ENCODE data around the gene TACC2. TPM values are rescaled to one million over a fixed set of nuclear protein-coding genes. Genes with fewer than 3 reads are reported as not detected.

TACC2 gene
- total RNA-seq, 2 experiments from 2014 or later = not detected

GRCh38 chr10:122264931-122265330, 276.0 kb downstream of the TACC2 start:
- H3K27me3 Mint-ChIP-seq = peaks cover 12% of the 10 kb centered on the region
- H3K4me1 Mint-ChIP-seq (ENCODE audit: low read depth) = no peaks in the 10 kb centered on the region
- POLR2A ChIA-PET = no interaction called here
- H3K9me3 Mint-ChIP-seq = peaks cover 11% of the 10 kb centered on the region
- H3K36me3 Mint-ChIP-seq (ENCODE audit: low read depth) = no peaks in the 10 kb centered on the region
- DNase-seq (no peak), ATAC-seq (no peak)
- intact Hi-C loops (cut with micrococcal nuclease) = no loop called here
- TF ChIP-seq CTCF (IDR thresholded peaks at IDR 0.05) = no peak
- H3K27ac Mint-ChIP-seq = no peak overlapping the region
- CTCF ChIA-PET = no interaction called here
- no peak overlapping the region for H3K4me3 Mint-ChIP-seq

GRCh38 chr10:122265896-122266295, 276.9 kb downstream of the TACC2 start:
- DNase-seq = no peak
- Mint-ChIP-seq H3K27me3 (peaks cover 11% of the 10 kb centered on the region), H3K27ac (no peak overlapping the region), H3K4me1 (ENCODE audit: low read depth) (no peaks in the 10 kb centered on the region), H3K36me3 (ENCODE audit: low read depth) (no peaks in the 10 kb centered on the region), H3K9me3 (peaks cover 11% of the 10 kb centered on the region), H3K4me3 (no peak overlapping the region)
- no peak for TF ChIP-seq CTCF (IDR thresholded peaks at IDR 0.05)
- ChIA-PET CTCF (no interaction called here), POLR2A (no interaction called here)
- intact Hi-C loops (cut with micrococcal nuclease) = no loop called here
- ATAC-seq = no peak

- intact Hi-C loops (cut with micrococcal nuclease) = no loop called here
- no peaks in the 10 kb centered on the region for H3K4me1 Mint-ChIP-seq (ENCODE audit: low read depth)
- POLR2A ChIA-PET = no interaction called here
These were observed 279.1 kb downstream of the TACC2 start for GRCh38 chr10:122267849-122268737.

GRCh38 chr10:122269059-122269687, 280.2 kb downstream of the TACC2 start:
- ChIA-PET CTCF (interaction anchor here (1.1 to 2.7 kb wide), 12 partner anchors 7 to 297 kb away, joined by 3 to 18 read pairs (median 6); no protein-coding TSS in a partner anchor), POLR2A (no interaction called here)
- no peak for TF ChIP-seq CTCF (IDR thresholded peaks at IDR 0.05)
- Mint-ChIP-seq H3K4me3 (no peak overlapping the region), H3K4me1 (ENCODE audit: low read depth) (no peaks in the 10 kb centered on the region), H3K27me3 (peaks cover 10% of the 10 kb centered on the region), H3K36me3 (ENCODE audit: low read depth) (no peaks in the 10 kb centered on the region), H3K9me3 (no peaks in the 10 kb centered on the region), H3K27ac (no peak overlapping the region)
- DNase-seq (no peak), ATAC-seq (no peak)
- intact Hi-C loops (cut with micrococcal nuclease) = no loop called here

More at GRCh38 chr10:122267849-122268737, 279.1 kb downstream of the TACC2 start:
- peaks cover 10% of the 10 kb centered on the region for H3K27me3 Mint-ChIP-seq
- DNase-seq (peak; percentile 61), ATAC-seq (peak; percentile 87)
- CTCF ChIA-PET = interaction anchor here (0.7 to 2.7 kb wide), 26 partner anchors 9 to 424 kb away, joined by 3 to 18 read pairs (median 4); no protein-coding TSS in a partner anchor
- no peak overlapping the region for H3K27ac Mint-ChIP-seq
- TF ChIP-seq CTCF (IDR thresholded peaks at IDR 0.05) = peak; percentile 82
- no peaks in the 10 kb centered on the region for H3K36me3 Mint-ChIP-seq (ENCODE audit: low read depth)
- no peak overlapping the region for H3K4me3 Mint-ChIP-seq
- peaks cover 5% of the 10 kb centered on the region for H3K9me3 Mint-ChIP-seq

GRCh38 chr10:122271076-122271475, 282.1 kb downstream of the TACC2 start, which contains the start of gene BTBD16:
TSS of gene BTBD16 (plus strand) at chr10:122271296. CDS start at chr10:122275082, 3,786 bp downstream.
- intact Hi-C loops (cut with micrococcal nuclease) = no loop called here
- ATAC-seq = no peak
- POLR2A ChIA-PET = no interaction called here
- no peak for DNase-seq
- CTCF ChIA-PET = interaction anchor here (1.1 kb wide), 1 partner anchor 12 kb away, joined by 3 read pairs; no protein-coding TSS in a partner anchor
- no peaks in the 10 kb centered on the region for H3K36me3 Mint-ChIP-seq (ENCODE audit: low read depth)
- peaks cover 5% of the 10 kb centered on the region for H3K27me3 Mint-ChIP-seq
- no peak within 1 kb of the TSS for H3K27ac Mint-ChIP-seq
- no peaks in the 10 kb centered on the region for H3K4me1 Mint-ChIP-seq (ENCODE audit: low read depth)
- H3K9me3 Mint-ChIP-seq = no peaks in the 10 kb centered on the region
- no peak for TF ChIP-seq CTCF (IDR thresholded peaks at IDR 0.05)
- H3K4me3 Mint-ChIP-seq = no peak within 1 kb of the TSS

Measured in activated CD8-positive, alpha-beta T cell treated with anti-CD3 and anti-CD28 coated beads for 36 hours (primary cell).